GM12892 (cell line): ENCODE measurements around the gene PCBD2.
"Not testable (repeated sequence)": the region's sequence is repeated elsewhere in the genome, so short reads cannot be mapped to it uniquely, and the experiment has no call there.

Experiments used
- DNase-seq: peaks from one replicate; pipeline ENCODE4 v3.0.0; 2011; ENCODE audit not compliant: insufficient read length
- FAIRE-seq: peaks from 2 replicates; lab custom pipeline; 2011; peaks lifted over from hg19 to GRCh38; lab: Jason Lieb, UNC
- POLR2A ChIP-seq: IDR thresholded peaks from 2 replicates; pipeline ENCODE4 v1.6.1; 2011; ENCODE audit warnings: low read depth, low read length, control low read depth
- POLR2AphosphoS5 ChIP-seq: IDR thresholded peaks from 2 replicates; pipeline ENCODE4 v1.6.1; 2011; ENCODE audit warnings: low read depth, low read length, control low read depth
- TAF1 ChIP-seq: IDR thresholded peaks from 2 replicates; pipeline ENCODE4 v1.6.1; 2011; ENCODE audit warnings: low read depth, mild to moderate bottlenecking, control low read depth, low read length, borderline replicate concordance

Gene PCBD2

DNA sequence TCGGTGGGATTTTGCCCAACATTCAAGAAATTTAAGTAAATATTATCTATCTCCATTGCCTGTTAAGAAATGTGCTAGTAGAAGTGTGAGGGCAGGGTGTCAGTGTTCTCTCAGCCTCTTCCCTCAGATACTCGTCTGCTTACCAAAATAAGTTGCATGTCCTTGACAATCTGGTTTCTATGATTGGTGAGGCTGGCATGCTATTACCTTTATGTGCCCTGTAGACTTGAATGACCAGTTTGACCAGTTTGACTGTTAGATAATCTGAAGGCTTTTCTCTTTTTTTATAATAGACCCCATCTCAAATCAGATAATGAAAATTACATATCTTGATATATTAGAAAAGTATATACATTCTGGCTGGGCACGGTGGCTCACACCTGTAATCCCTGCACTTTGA is 63.1 kb downstream of the PCBD2 start:
- DNase-seq (no peak), FAIRE-seq (no peak)
- TF ChIP-seq POLR2AphosphoS5 (no peak), POLR2A (no peak), TAF1 (no peak)

DNA sequence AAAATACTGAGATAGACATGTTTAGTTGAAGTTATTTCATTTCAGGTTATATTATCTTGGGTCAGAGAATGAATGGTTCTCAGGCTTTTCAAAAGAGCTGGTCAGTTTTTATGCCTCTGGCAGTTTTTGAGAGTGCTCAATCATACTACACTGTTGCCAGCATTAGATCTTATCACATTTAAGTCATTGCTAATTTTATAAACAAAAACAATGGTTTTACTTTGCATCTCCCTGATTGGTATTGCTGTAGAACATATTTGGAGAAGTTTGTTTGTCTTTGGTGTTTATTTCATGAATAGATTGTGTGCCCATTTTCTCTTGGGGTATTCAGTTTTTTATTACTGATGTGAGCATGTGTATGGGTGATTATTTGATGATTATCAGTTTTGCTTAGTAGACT is 64.2 kb downstream of the PCBD2 start:
- DNase-seq = no peak
- FAIRE-seq = no peak
- TF ChIP-seq TAF1 (no peak), POLR2A (no peak), POLR2AphosphoS5 (no peak)

DNA sequence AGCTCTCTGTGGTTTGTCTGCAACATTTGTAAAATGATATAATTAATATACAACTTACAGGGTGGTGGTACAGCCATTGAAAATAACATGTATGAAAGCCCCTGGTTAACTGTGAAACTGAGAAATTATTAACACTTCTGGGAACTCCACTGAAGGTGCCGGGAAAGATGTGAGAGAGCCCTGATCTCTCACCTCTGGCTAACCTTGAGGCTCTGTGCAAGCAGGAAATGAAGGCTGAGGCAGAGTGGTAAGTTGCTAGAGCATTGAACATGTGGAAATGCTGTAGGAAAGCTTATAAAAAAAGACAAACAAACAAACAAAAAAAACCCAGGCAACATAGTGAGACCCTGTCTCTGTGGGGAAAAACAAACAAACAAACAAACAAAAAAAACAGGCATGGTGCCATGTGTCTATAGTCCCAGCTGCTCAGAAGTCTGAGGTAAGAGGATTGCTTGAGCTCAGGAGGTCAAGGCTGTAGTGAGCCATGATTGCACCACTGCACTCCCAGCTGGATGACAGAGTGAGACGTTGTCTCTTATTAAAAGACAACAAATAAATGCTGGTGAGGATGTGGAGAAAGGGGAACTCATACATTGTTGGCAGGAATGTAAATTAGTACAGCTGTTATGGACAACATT is 70.3 kb downstream of the PCBD2 start:
- no peak for DNase-seq
- FAIRE-seq = no peak
- TF ChIP-seq POLR2A (no peak), POLR2AphosphoS5 (no peak), TAF1 (no peak)

DNA sequence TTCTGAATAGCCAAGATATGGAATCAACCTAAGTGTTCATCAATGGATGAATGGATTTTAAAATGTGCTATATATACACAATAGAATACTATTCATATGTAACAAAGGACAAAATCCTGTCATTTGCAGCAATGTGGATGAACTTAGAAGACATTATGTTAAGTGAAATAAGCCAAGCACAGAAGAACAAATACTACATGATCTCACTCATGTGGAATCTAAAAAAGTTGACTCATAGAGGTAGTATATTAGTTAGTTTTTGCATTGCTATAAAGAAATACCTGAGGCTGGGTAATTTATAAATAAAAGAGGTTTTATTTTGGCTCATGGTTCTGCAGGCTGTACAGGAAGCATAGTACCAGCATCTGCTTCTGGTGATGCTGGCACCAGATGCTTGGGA is 70.9 kb downstream of the PCBD2 start:
- FAIRE-seq = no peak
- no peak for TF ChIP-seq POLR2A
- TF ChIP-seq POLR2AphosphoS5 = no peak
- TF ChIP-seq TAF1 = no peak
- DNase-seq = no peak

DNA sequence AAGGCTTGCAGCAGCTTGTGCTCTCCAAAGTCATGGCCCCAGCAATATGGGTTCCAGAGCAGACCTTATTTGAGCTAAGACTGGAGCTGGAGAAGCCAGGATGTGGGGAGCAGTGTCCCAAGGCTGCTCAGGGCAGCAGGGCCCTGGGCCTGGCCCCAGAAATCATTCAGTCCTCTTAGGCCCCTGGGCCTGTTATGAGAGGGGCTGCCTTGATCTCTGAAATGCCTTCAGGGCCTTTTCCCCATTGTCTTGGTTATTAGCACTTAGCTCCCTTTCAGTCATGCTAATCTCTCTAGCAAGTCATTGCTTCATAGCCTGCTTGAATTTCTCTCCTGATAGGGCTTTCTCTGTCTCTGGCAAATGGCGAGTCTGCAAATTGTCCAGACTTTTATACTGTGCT is 71.9 kb downstream of the PCBD2 start:
- TF ChIP-seq TAF1 = no peak
- TF ChIP-seq POLR2A = no peak
- no peak for TF ChIP-seq POLR2AphosphoS5
- no peak for DNase-seq
- no peak for FAIRE-seq

DNA sequence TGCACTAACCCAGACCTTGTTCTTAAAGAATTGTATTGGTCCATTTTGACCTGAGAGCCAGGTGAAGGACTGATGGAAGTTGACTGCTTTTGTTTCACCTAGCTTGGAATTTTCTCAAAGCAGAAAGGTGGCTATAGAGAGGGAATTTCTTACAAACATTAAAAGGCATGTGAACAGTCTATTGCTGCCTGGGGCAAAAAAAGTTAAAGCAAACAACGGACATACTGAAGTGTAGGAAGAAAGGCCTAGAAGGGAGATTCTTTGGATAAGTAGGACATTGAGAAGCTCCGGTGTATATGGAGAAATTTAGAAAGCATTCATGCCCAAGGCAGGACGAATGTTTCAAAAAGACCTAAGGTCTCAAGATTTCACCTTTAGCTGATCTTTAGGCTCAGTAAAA is 74.5 kb downstream of the PCBD2 start:
- TF ChIP-seq POLR2AphosphoS5 = no peak
- TF ChIP-seq TAF1 = no peak
- TF ChIP-seq POLR2A = no peak
- DNase-seq = no peak
- FAIRE-seq = no peak

DNA sequence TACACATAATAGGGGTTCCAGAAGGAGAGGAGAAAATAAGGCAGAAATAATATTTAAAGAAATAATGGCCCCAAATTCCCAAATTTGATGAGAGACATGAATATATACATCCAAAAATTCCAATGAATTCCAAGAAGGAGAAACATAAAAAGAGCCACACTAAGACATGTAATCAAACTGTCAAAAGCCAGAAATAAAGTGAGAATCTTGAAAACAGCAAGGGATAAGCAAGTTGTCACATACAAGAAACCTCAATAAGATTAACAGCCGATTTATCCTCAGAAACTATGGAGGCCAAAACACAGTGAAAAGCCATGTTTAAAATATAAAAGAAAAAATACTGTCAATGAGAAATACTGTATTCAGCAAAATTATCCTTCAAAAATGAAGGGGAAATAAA is 77.3 kb downstream of the PCBD2 start:
- DNase-seq = no peak
- FAIRE-seq = no peak
- TF ChIP-seq TAF1 (no peak), POLR2A (no peak), POLR2AphosphoS5 (no peak)

DNA sequence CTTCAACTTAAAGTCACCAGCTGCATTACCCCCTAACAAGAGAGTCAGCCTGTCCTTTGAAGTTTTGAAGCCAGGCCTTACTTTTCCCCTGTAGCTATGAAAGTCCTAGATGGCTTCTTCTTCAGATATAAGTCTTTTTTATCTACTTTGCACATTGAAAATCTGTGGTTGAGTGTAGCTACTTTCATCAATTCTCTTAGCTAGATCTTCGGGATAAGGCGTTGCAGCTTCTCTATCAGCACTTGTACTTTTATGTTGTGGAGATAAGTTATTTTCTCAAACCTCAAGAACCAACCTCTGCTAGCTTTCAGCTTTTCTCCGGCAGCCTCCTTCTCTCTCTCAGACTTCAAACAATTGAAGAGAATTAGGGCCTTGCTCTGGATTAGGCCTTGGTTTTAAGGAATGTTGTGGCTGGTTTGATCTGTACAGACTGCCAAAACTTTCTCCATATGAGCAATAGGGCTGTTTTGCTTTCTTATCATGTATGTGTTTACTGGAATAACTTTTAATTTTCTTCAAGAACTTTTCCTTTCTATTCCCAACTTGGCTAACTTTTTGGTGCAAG is 84.4 kb downstream of the PCBD2 start:
- FAIRE-seq (no peak), DNase-seq (no peak)
- TF ChIP-seq POLR2AphosphoS5 (no peak), POLR2A (no peak), TAF1 (no peak)

DNA sequence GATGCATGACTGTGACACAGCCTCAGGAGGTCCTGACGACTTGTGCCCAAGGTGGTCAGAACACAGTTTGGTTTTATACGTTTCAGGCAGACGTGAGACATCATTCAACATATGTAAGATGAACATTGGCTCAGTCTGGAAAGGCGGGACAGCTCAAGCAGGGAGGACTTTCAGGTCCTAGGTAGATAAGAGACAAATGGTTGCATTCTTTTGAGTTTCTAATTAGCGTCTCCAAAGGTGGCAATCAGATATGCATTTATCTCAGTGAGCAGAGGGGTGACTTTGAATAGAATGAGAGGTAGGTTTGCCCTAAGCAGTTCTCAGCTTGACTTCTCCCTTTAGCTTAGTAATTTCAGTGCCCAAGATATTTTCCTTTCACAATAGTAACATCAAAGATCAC is 85.3 kb downstream of the PCBD2 start:
- FAIRE-seq, DNase-seq: not testable (repeated sequence)

DNA sequence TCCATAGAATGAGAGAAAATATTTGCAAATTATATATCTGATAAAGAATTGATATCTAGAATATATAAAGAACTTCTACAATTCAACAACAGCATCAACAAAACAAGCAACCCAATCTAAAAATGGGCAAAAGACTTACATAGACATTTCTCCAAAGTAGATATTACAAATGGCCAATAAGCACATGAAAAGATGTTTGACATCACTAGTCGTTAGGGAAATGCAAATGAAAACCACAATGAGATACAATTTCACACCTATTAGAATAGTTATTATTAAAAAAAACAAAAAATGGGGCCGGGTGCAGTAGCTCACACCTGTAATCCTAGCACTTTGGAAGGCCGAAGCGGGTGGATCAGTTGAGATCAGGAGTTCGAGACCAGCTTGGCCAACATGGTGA is 87.2 kb downstream of the PCBD2 start:
- DNase-seq (no peak), FAIRE-seq (no peak)
- TF ChIP-seq POLR2AphosphoS5 = no peak
- no peak for TF ChIP-seq POLR2A

DNA sequence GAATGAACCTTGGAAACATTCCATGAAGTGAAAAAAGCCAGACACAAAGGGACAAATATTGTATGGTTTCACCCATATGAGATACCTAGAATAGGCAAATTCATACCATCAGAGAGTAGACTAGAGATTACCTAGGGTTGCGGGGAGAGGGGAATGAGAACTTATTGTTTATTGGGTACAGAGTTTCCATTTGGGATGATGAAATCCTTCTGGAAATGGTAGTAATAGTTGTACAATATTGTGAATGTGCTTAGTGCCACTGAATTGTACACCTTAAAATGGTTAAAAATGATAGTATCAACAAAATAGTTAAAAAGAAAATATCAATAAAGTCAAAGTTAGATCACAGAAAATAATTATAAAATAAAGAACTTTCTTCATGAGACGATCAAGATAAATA is 88.2 kb downstream of the PCBD2 start:
- TF ChIP-seq POLR2AphosphoS5 (no peak), POLR2A (no peak), TAF1 (no peak)
- DNase-seq (no peak), FAIRE-seq (no peak)

DNA sequence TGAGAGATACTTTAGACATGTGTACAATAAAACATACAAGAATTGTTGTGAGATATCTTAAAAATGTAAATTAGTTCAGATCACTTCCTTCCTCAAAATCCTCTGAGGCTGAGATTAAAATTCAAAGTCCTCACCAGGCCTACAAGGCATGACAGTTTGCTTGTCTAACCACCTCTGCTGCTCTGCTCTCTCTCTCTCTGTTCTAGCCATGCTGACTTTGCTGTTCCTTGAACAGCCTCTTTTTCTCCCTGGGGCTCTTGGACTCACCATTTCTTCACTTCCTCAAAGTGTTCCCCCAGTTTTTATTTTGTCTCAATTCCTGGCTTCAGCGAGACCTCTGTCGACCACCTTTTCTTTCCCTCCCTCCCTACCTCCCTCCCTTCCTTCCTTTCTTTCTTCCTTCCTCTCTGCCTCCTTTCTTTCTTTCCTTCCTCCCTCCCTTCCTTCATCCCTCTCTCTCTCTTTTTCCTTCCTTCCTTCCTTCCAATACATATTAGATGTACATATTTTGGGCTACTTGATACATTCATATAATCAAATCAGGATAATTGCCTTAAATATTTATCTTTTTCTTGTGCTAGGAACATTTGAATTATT is 89.7 kb downstream of the PCBD2 start:
- no peak for TF ChIP-seq POLR2A
- TF ChIP-seq TAF1 = no peak
- TF ChIP-seq POLR2AphosphoS5 = no peak
- DNase-seq (no peak), FAIRE-seq (no peak)

DNA sequence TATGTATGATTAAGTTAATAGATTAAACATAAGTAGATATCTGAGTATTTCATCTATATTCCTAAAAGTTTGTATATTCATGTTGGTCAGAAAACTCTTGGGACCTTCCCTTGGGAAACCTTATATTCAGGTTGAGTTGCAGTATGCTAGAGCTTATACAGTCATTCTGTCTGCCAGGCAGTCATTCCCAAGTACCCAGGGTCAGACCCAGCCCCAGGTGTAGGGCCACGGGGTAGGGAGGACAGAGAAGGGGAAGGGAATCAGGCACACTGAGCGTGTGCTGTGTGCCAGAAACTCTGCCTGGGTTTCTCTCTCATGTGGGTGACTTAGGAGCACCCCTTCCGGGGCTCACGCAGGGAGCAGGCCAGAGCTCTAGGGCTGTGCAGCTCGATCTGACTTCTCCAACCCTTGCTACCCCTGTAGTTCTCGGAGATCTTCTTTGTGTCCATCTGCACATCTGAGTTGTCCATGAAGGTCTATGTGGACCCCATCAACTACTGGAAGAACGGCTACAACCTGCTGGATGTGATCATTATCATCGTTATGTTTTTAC is 91.0 kb downstream of the PCBD2 start:
- no peak for DNase-seq
- no peak for FAIRE-seq
- TF ChIP-seq TAF1 = no peak
- no peak for TF ChIP-seq POLR2AphosphoS5
- no peak for TF ChIP-seq POLR2A

DNA sequence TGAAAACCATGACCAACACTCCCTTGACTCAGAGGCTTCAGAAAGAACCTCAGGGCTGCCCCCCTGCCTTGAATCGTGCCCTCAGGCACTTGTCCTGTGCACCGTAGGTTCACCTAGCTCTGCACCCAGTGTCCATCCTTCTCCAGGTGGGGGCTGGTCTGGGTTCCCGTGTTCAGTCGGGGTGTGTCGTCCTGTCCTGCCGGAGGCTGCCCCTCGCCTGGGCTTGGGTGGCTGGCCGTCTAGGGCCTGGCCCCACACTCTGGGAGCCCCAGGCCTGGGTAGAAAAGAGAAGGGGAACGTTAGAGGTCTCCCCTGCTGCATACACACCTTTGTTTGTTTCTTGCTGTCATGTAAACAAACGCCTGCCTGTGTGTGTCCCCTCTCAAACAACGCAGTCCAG is 92.1 kb downstream of the PCBD2 start:
- no peak for TF ChIP-seq POLR2A
- TF ChIP-seq POLR2AphosphoS5 = no peak
- TF ChIP-seq TAF1 = no peak
- DNase-seq (no peak), FAIRE-seq (no peak)

DNA sequence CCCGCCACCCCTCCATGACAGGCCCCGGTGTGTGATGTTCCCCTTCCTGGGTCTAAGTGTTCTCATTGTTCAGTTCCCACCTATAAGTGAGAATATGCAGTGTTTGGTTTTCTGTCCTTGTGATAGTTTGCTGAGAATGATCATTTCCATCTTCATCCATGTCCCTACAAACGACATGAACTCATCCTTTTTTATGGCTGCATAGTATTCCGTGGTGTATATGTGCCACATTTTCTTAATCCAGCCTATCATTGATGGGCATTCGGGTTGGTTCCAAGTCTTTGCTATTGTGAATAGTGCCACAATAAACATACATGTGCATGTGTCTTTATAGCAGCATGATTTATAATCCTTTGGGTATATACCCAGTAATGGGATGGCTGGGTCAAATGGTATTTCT is 93.1 kb downstream of the PCBD2 start:
- not testable (repeated sequence) for FAIRE-seq, DNase-seq
